ENCODE data around the gene ASCC1.

DNA sequence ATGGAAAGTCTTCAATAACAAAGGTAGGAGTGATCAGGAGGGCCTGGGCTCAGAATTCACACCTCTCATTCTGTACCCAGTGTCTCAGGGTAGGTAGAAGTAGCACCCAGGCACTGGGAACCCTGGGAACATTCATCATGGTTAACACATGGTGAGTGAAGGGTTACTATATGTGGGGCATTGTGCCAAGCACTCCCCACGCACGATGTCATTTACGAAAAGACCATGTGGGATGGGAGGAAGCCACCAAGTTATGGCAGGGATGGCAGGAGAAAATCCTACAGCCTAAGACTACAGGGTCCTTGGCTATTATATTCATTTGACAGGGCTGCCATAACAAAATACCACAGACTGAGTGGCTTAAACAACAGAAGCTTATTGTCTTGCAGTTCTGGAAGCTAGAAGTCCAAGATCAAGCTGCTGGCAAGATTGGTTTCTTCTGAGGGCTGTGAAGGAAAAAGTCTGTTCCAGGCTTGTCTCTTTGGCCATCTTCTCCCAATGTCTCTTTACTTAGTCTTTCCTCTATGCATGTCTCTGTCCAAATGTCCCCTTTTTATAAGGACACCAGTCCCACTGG lies 30.0 kb upstream of the ASCC1 start:
- TF ChIP-seq, protein P1, sequence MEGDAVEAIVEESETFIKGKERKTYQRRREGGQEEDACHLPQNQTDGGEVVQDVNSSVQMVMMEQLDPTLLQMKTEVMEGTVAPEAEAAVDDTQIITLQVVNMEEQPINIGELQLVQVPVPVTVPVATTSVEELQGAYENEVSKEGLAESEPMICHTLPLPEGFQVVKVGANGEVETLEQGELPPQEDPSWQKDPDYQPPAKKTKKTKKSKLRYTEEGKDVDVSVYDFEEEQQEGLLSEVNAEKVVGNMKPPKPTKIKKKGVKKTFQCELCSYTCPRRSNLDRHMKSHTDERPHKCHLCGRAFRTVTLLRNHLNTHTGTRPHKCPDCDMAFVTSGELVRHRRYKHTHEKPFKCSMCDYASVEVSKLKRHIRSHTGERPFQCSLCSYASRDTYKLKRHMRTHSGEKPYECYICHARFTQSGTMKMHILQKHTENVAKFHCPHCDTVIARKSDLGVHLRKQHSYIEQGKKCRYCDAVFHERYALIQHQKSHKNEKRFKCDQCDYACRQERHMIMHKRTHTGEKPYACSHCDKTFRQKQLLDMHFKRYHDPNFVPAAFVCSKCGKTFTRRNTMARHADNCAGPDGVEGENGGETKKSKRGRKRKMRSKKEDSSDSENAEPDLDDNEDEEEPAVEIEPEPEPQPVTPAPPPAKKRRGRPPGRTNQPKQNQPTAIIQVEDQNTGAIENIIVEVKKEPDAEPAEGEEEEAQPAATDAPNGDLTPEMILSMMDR (optimal IDR thresholded peaks at IDR 0.05 in 1 of 3, IDR thresholded peaks at IDR 0.05 in 1 of 3, conservative IDR thresholded peaks at IDR 0.05 in 1 of 3; ENCODE audit: extremely low read depth in 1 of 3, insufficient read depth in 2 of 3, low read length in 3 of 3), result no peak
- TF ChIP-seq EZH2 (IDR thresholded peaks at IDR 0.05; ENCODE audit: low read length), result no peak

All from keratinocyte (primary cell).